ENCODE measurements around the gene KATNAL1. TPM values are rescaled to one million over a fixed set of nuclear protein-coding genes. Genes with fewer than 3 reads are reported as not detected.

KATNAL1 gene
- polyA plus RNA-seq, 4 donors = 0.22 to 3.0 (median 1.5) TPM

GRCh38 chr13:30241532-30241931 lies 65.8 kb downstream of the KATNAL1 start:
- DNase-seq = no peak
- no peak for FAIRE-seq

DNA sequence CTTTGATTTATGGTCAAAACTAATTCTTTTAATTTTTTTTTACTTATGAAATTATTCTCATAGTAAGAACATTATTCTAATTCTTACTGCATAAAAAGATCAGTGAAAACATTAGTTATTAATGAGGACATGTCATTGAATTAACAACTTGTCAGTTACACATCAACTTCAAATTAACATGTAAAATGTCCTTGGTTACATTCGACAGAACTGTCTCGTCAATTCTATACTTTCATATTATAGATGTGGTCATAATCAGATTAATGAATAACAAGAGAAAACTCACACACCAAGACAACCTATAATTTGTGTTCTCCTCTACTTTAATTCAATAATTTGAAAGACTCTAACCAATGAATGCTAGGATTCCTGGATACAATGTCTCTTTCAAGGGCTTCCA lies 66.7 kb downstream of the KATNAL1 start:
- H3K9me3 ChIP-seq (ENCODE audit: control insufficient read depth in 2 of 2, insufficient read depth in 1 of 2, low read depth in 1 of 2, low read length in 1 of 2) = peaks cover 0 to 2% of the 10 kb centered on the region in 2 donors
- FAIRE-seq = no peak
- H3K27me3 ChIP-seq (ENCODE audit: control insufficient read depth in 3 of 3, insufficient read depth in 3 of 3, low read length in 3 of 3) = no peaks in the 10 kb centered on the region
- H3K4me3 ChIP-seq (ENCODE audit: low read depth in 1 of 3, low read length in 3 of 3) = no peak overlapping the region
- H3K36me3 ChIP-seq (ENCODE audit: control insufficient read depth in 3 of 3, insufficient read depth in 2 of 3, low read depth in 1 of 3, low read length in 3 of 3) = no peaks in the 10 kb centered on the region
- H3K27ac ChIP-seq (ENCODE audit: low read depth in 1 of 3, low read length in 2 of 3) = no peak overlapping the region
- WGBS, 3 donors = 29 to 57% (median 38%) methylated on average over 2 of the region's 2 CpGs
- H3K4me1 ChIP-seq (ENCODE audit: control insufficient read depth in 3 of 3, insufficient read depth in 2 of 3, low read depth in 1 of 3, low read length in 2 of 3) = no peaks in the 10 kb centered on the region
- no peak for DNase-seq

More at GRCh38 chr13:30241532-30241931, 65.8 kb downstream of the KATNAL1 start:
- Histone ChIP-seq H3K9me3 (ENCODE audit: control insufficient read depth in 2 of 2, insufficient read depth in 1 of 2, low read depth in 1 of 2, low read length in 1 of 2) (peaks cover 0 to 2% of the 10 kb centered on the region in 2 donors), H3K4me3 (ENCODE audit: low read depth in 1 of 3, low read length in 3 of 3) (no peak overlapping the region), H3K4me1 (ENCODE audit: control insufficient read depth in 3 of 3, insufficient read depth in 2 of 3, low read depth in 1 of 3, low read length in 2 of 3) (no peaks in the 10 kb centered on the region), H3K27me3 (ENCODE audit: control insufficient read depth in 3 of 3, insufficient read depth in 3 of 3, low read length in 3 of 3) (no peaks in the 10 kb centered on the region), H3K36me3 (ENCODE audit: control insufficient read depth in 3 of 3, insufficient read depth in 2 of 3, low read depth in 1 of 3, low read length in 3 of 3) (no peaks in the 10 kb centered on the region), H3K27ac (ENCODE audit: low read depth in 1 of 3, low read length in 2 of 3) (no peak overlapping the region)
- 61 to 88% (median 75%) methylated on average over 2 of the region's 2 CpGs for WGBS, 3 donors

DNA sequence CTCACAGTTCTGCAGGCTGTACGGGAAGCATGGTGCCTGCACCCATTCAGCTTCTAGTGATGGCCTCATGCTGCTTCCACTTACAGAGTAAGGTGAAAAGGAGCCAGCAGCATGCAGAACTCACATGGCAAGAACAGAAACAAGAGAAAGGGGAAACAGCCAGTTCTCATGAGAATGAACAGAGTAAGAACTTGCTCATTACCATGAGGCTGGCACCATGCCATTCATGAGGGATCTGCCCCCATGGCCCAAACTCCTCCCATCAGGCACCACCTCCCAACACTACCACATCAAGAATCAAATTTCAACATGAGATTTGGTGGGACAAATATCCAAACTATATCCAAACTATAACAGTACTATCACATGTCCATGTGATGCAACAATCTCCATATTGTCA lies 72.1 kb downstream of the KATNAL1 start:
- Histone ChIP-seq H3K4me1 (ENCODE audit: control insufficient read depth in 3 of 3, insufficient read depth in 2 of 3, low read depth in 1 of 3, low read length in 2 of 3) (no peaks in the 10 kb centered on the region), H3K27me3 (ENCODE audit: control insufficient read depth in 3 of 3, insufficient read depth in 3 of 3, low read length in 3 of 3) (no peaks in the 10 kb centered on the region), H3K4me3 (ENCODE audit: low read depth in 1 of 3, low read length in 3 of 3) (no peak overlapping the region), H3K9me3 (ENCODE audit: control insufficient read depth in 2 of 2, insufficient read depth in 1 of 2, low read depth in 1 of 2, low read length in 1 of 2) (no peaks in the 10 kb centered on the region), H3K36me3 (ENCODE audit: control insufficient read depth in 3 of 3, insufficient read depth in 2 of 3, low read depth in 1 of 3, low read length in 3 of 3) (peaks cover 0 to 5% (median 0%) of the 10 kb centered on the region in 3 donors), H3K27ac (ENCODE audit: low read depth in 1 of 3, low read length in 2 of 3) (no peak overlapping the region)
- no peak for FAIRE-seq
- 90 to 100% (median 99%) methylated on average over 1 of the region's 1 CpG for WGBS, 3 donors
- DNase-seq = no peak

DNA sequence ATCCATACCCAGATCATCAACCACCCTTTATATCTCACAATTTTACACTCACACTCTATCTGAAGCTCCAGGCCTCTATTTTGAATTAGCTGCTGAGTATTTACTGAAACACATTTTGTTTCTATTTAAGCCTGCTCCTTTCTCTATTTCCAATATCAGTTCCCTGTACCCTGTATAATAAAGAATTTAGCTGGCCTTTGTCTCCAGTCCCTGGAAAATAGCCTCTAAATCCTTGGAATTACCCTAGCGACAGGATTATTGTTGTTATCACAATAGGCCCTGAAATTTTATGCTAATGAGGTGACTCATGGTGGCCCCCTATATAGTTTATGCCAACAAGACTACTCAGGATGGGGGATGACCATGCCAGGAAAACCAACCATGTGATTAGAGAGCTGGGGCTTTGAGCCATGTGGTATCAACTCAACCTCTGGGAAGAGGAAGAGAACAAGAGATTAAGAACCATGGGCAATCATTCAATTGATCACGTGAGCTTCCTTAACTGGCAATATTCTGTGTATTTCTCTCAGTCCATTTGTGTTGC lies 72.7 kb downstream of the KATNAL1 start:
- WGBS, 3 donors = 90 to 94% (median 93%) methylated on average over 2 of the region's 2 CpGs
- Histone ChIP-seq H3K9me3 (ENCODE audit: control insufficient read depth in 2 of 2, insufficient read depth in 1 of 2, low read depth in 1 of 2, low read length in 1 of 2) (no peaks in the 10 kb centered on the region), H3K27me3 (ENCODE audit: control insufficient read depth in 3 of 3, insufficient read depth in 3 of 3, low read length in 3 of 3) (no peaks in the 10 kb centered on the region), H3K4me3 (ENCODE audit: low read depth in 1 of 3, low read length in 3 of 3) (no peak overlapping the region), H3K36me3 (ENCODE audit: control insufficient read depth in 3 of 3, insufficient read depth in 2 of 3, low read depth in 1 of 3, low read length in 3 of 3) (peaks cover 0 to 5% (median 0%) of the 10 kb centered on the region in 3 donors), H3K27ac (ENCODE audit: low read depth in 1 of 3, low read length in 2 of 3) (no peak overlapping the region), H3K4me1 (ENCODE audit: control insufficient read depth in 3 of 3, insufficient read depth in 2 of 3, low read depth in 1 of 3, low read length in 2 of 3) (no peaks in the 10 kb centered on the region)
- DNase-seq (no peak), FAIRE-seq (no peak)

GRCh38 chr13:30224732-30225131 lies 82.6 kb downstream of the KATNAL1 start:
- H3K36me3 ChIP-seq (ENCODE audit: control insufficient read depth in 3 of 3, insufficient read depth in 2 of 3, low read depth in 1 of 3, low read length in 3 of 3) = peaks cover 0 to 19% (median 2%) of the 10 kb centered on the region in 3 donors
- FAIRE-seq = no peak
- no peaks in the 10 kb centered on the region for H3K27me3 ChIP-seq (ENCODE audit: control insufficient read depth in 3 of 3, insufficient read depth in 3 of 3, low read length in 3 of 3)

DNA sequence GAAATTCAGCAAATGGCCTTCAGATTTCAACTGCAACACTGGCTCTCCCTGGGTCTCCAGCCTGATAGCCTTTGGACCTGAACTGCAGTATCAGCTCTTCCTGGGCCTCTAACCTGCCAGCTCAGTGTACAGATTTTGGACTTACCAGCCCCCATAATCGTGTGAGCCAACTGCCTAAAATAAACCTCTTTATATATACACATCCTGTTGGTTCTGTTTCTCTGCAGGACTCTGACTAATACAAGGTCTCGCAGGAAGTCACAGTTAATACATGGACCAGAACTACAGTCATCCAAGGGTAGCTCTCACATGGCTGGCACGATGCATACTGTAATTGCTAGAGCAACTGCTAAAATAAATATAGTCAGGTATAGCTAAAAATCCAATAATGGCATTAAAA lies 85.1 kb downstream of the KATNAL1 start:
- 85 to 94% (median 90%) methylated on average over 3 of the region's 3 CpGs for WGBS, 3 donors

More at GRCh38 chr13:30224732-30225131, 82.6 kb downstream of the KATNAL1 start:
- Histone ChIP-seq H3K9me3 (ENCODE audit: control insufficient read depth in 2 of 2, insufficient read depth in 1 of 2, low read depth in 1 of 2, low read length in 1 of 2) (peaks cover 0 to 9% of the 10 kb centered on the region in 2 donors), H3K4me3 (ENCODE audit: low read depth in 1 of 3, low read length in 3 of 3) (no peak overlapping the region), H3K4me1 (ENCODE audit: control insufficient read depth in 3 of 3, insufficient read depth in 2 of 3, low read depth in 1 of 3, low read length in 2 of 3) (peaks cover 0 to 8% (median 0%) of the 10 kb centered on the region in 3 donors), H3K27ac (ENCODE audit: low read depth in 1 of 3, low read length in 2 of 3) (no peak overlapping the region)
- DNase-seq = no peak

DNA sequence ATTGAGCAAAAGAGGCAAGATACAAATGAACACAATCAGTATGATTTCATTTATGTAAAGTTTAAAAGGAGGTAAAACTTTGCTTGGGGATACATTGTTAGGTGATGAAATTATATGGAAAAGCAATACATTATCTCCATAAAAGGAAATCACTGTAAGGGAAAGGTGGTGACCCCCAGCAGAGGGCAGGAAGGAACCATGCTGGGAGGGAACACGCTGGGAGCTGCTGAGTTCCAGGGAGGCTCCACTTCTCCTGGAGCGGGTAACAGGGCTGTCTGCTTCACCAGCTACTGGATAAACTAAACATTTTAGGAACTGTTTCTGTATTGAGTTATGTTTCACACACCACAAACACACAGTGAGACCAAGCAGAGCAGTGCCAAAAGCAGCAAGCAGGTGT lies 91.2 kb downstream of the KATNAL1 start:
- H3K9me3 ChIP-seq (ENCODE audit: control insufficient read depth in 2 of 2, insufficient read depth in 1 of 2, low read depth in 1 of 2, low read length in 1 of 2) = no peaks in the 10 kb centered on the region

More for the DNA sequence above, 85.1 kb downstream of the KATNAL1 start:
- H3K4me1 ChIP-seq (ENCODE audit: control insufficient read depth in 3 of 3, insufficient read depth in 2 of 3, low read depth in 1 of 3, low read length in 2 of 3) = no peaks in the 10 kb centered on the region
- DNase-seq (no peak), FAIRE-seq (no peak)
- peaks cover 0 to 16% (median 0%) of the 10 kb centered on the region in 3 donors for H3K36me3 ChIP-seq (ENCODE audit: control insufficient read depth in 3 of 3, insufficient read depth in 2 of 3, low read depth in 1 of 3, low read length in 3 of 3)
- peaks cover 0 to 9% of the 10 kb centered on the region in 2 donors for H3K9me3 ChIP-seq (ENCODE audit: control insufficient read depth in 2 of 2, insufficient read depth in 1 of 2, low read depth in 1 of 2, low read length in 1 of 2)
- H3K27me3 ChIP-seq (ENCODE audit: control insufficient read depth in 3 of 3, insufficient read depth in 3 of 3, low read length in 3 of 3) = no peaks in the 10 kb centered on the region
- H3K4me3 ChIP-seq (ENCODE audit: low read depth in 1 of 3, low read length in 3 of 3) = no peak overlapping the region
- H3K27ac ChIP-seq (ENCODE audit: low read depth in 1 of 3, low read length in 2 of 3) = no peak overlapping the region

GRCh38 chr13:30212256-30212655 lies 95.1 kb downstream of the KATNAL1 start:
- H3K4me3 ChIP-seq (ENCODE audit: low read depth in 1 of 3, low read length in 3 of 3) = no peak overlapping the region
- FAIRE-seq = no peak
- H3K9me3 ChIP-seq (ENCODE audit: control insufficient read depth in 2 of 2, insufficient read depth in 1 of 2, low read depth in 1 of 2, low read length in 1 of 2) = no peaks in the 10 kb centered on the region
- no peak overlapping the region for H3K27ac ChIP-seq (ENCODE audit: low read depth in 1 of 3, low read length in 2 of 3)
- DNase-seq = no peak
- 97% methylated on average over 7 of the region's 7 CpGs for WGBS, 3 donors
- peaks cover 0 to 8% (median 4%) of the 10 kb centered on the region in 3 donors for H3K36me3 ChIP-seq (ENCODE audit: control insufficient read depth in 3 of 3, insufficient read depth in 2 of 3, low read depth in 1 of 3, low read length in 3 of 3)
- H3K27me3 ChIP-seq (ENCODE audit: control insufficient read depth in 3 of 3, insufficient read depth in 3 of 3, low read length in 3 of 3) = no peaks in the 10 kb centered on the region
- H3K4me1 ChIP-seq (ENCODE audit: control insufficient read depth in 3 of 3, insufficient read depth in 2 of 3, low read depth in 1 of 3, low read length in 2 of 3) = no peaks in the 10 kb centered on the region

More for the DNA sequence above, 91.2 kb downstream of the KATNAL1 start:
- Histone ChIP-seq H3K36me3 (ENCODE audit: control insufficient read depth in 3 of 3, insufficient read depth in 2 of 3, low read depth in 1 of 3, low read length in 3 of 3) (peaks cover 0 to 8% (median 4%) of the 10 kb centered on the region in 3 donors), H3K4me3 (ENCODE audit: low read depth in 1 of 3, low read length in 3 of 3) (no peak overlapping the region), H3K4me1 (ENCODE audit: control insufficient read depth in 3 of 3, insufficient read depth in 2 of 3, low read depth in 1 of 3, low read length in 2 of 3) (no peaks in the 10 kb centered on the region), H3K27ac (ENCODE audit: low read depth in 1 of 3, low read length in 2 of 3) (no peak overlapping the region), H3K27me3 (ENCODE audit: control insufficient read depth in 3 of 3, insufficient read depth in 3 of 3, low read length in 3 of 3) (no peaks in the 10 kb centered on the region)
- 79 to 81% (median 80%) methylated on average over 2 of the region's 2 CpGs for whole genome bisulfite sequencing, 3 donors
- no peak for DNase-seq
- FAIRE-seq = no peak

DNA sequence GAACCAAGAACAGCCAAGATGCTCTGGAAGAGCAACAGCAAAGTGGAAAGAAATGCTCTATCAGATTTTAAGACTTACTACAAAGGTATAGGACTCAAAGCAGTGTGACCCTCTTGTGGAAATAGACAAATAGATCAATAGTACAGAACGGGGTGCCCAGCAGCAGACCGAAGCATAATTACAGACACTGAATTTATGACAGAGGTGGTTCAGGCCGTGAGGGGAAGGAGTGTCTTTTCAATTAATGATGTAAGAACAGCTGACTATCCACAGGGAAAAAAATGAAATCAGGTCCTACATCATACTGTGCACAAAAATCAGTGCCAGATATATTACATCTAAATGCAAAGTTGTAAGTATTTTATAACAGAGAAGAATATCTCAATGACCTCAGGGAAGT lies 95.6 kb downstream of the KATNAL1 start:
- WGBS, 3 donors = 65 to 79% (median 79%) methylated on average over 3 of the region's 3 CpGs
- Histone ChIP-seq H3K27ac (ENCODE audit: low read depth in 1 of 3, low read length in 2 of 3) (no peak overlapping the region), H3K27me3 (ENCODE audit: control insufficient read depth in 3 of 3, insufficient read depth in 3 of 3, low read length in 3 of 3) (no peaks in the 10 kb centered on the region), H3K9me3 (ENCODE audit: control insufficient read depth in 2 of 2, insufficient read depth in 1 of 2, low read depth in 1 of 2, low read length in 1 of 2) (no peaks in the 10 kb centered on the region), H3K36me3 (ENCODE audit: control insufficient read depth in 3 of 3, insufficient read depth in 2 of 3, low read depth in 1 of 3, low read length in 3 of 3) (peaks cover 0 to 5% (median 4%) of the 10 kb centered on the region in 3 donors), H3K4me1 (ENCODE audit: control insufficient read depth in 3 of 3, insufficient read depth in 2 of 3, low read depth in 1 of 3, low read length in 2 of 3) (no peaks in the 10 kb centered on the region), H3K4me3 (ENCODE audit: low read depth in 1 of 3, low read length in 3 of 3) (no peak overlapping the region)
- DNase-seq (no peak), FAIRE-seq (no peak)
